Mesenchymal stem cell (in vitro differentiated cells and primary cell): ENCODE data around the gene PSAT1.

Source experiments
- DNase-seq: peaks from one replicate; pipeline ENCODE4 v3.0.0-alpha.2; 2013
- H2AFZ ChIP-seq: one replicate; pipeline ENCODE4 v1.6.1; 2013; ENCODE audit warnings: low read depth, mild to moderate bottlenecking, control low read depth, inconsistent platforms, low read length, moderate library complexity
- H2AK5ac ChIP-seq: 2 replicates; pipeline ENCODE4 v1.6.1; 2013; ENCODE audit warnings: low read length, moderate library complexity, mild to moderate bottlenecking, inconsistent platforms; ENCODE audit not compliant: severe bottlenecking
- H2BK120ac ChIP-seq: one replicate; pipeline ENCODE4 v1.6.1; 2013; ENCODE audit warnings: low read depth, mild to moderate bottlenecking, inconsistent platforms, low read length, moderate library complexity
- H2BK12ac ChIP-seq, 2 experiments: one replicate each; pipeline ENCODE4 v1.6.1; 2013; ENCODE audit warnings: inconsistent platforms in 2 of 2, low read length in 2 of 2, mild to moderate bottlenecking in 2 of 2, moderate library complexity in 2 of 2, control low read depth in 1 of 2
- H2BK15ac ChIP-seq: one replicate; pipeline ENCODE4 v1.6.1; 2013; ENCODE audit warnings: mild to moderate bottlenecking, low read depth, inconsistent platforms; ENCODE audit not compliant: poor library complexity, severe bottlenecking
- H2BK5ac ChIP-seq: 2 replicates; pipeline ENCODE4 v1.6.1; 2013; ENCODE audit warnings: low read depth, mild to moderate bottlenecking, low read length, control low read depth, inconsistent platforms; ENCODE audit not compliant: poor library complexity, severe bottlenecking
- H3K14ac ChIP-seq, 2 experiments: one replicate each; pipeline ENCODE4 v1.6.1; 2013; ENCODE audit warnings: inconsistent platforms in 2 of 2, low read length in 2 of 2, control low read depth in 1 of 2, mild to moderate bottlenecking in 1 of 2, moderate library complexity in 1 of 2
- H3K18ac ChIP-seq, 2 experiments: one replicate each; pipeline ENCODE4 v1.6.1; 2013; ENCODE audit warnings: inconsistent platforms in 2 of 2, low read length in 2 of 2, control low read depth in 1 of 2, low read depth in 1 of 2, mild to moderate bottlenecking in 1 of 2
- H3K23ac ChIP-seq, 2 experiments: one replicate each; pipeline ENCODE4 v1.6.1; 2013; ENCODE audit warnings: inconsistent platforms in 2 of 2, low read length in 2 of 2, mild to moderate bottlenecking in 2 of 2, moderate library complexity in 2 of 2, control low read depth in 1 of 2
- H3K27ac ChIP-seq: 2 replicates; pipeline ENCODE4 v1.5.1; 2013; ENCODE audit warnings: mild to moderate bottlenecking, moderate library complexity, low read length, control low read depth, inconsistent platforms; ENCODE audit not compliant: poor library complexity, severe bottlenecking
- H3K27me3 ChIP-seq, 2 experiments: 2 replicates each; pipeline versions ENCODE4 v1.6.1 to v1.7.0; 2013; ENCODE audit warnings: low read length in 2 of 2, mild to moderate bottlenecking in 2 of 2, moderate library complexity in 2 of 2, control low read depth in 1 of 2, inconsistent platforms in 1 of 2; ENCODE audit not compliant: control insufficient read depth in 1 of 2, insufficient read depth in 1 of 2
- H3K36me3 ChIP-seq, 2 experiments: 2 replicates each; pipeline versions ENCODE4 v1.6.1 to v1.7.0; 2013; ENCODE audit warnings: low read length in 2 of 2, control low read depth in 1 of 2, inconsistent platforms in 1 of 2, low read depth in 1 of 2, mild to moderate bottlenecking in 1 of 2; ENCODE audit not compliant: insufficient read depth in 2 of 2, control insufficient read depth in 1 of 2
- H3K4ac ChIP-seq, 2 experiments: one replicate each; pipeline ENCODE4 v1.6.1; 2013; ENCODE audit warnings: inconsistent platforms in 2 of 2, low read length in 2 of 2, mild to moderate bottlenecking in 2 of 2, moderate library complexity in 2 of 2, control low read depth in 1 of 2, low read depth in 1 of 2
- H3K4me1 ChIP-seq: 2 replicates; pipeline ENCODE4 v1.6.1; 2013; ENCODE audit warnings: low read depth, low read length, control low read depth; ENCODE audit not compliant: control insufficient read depth, insufficient read depth
- H3K4me2 ChIP-seq: 2 replicates; pipeline ENCODE4 v1.6.1; 2013; ENCODE audit warnings: low read length, mild to moderate bottlenecking, inconsistent platforms; ENCODE audit not compliant: poor library complexity, severe bottlenecking
- H3K4me3 ChIP-seq, 2 experiments: 2 replicates each; pipeline versions ENCODE4 v1.5.1 to v1.7.0; 2013; ENCODE audit warnings: low read length in 2 of 2, mild to moderate bottlenecking in 2 of 2, control low read depth in 1 of 2, low read depth in 1 of 2; ENCODE audit not compliant: insufficient read depth in 1 of 2
- H3K79me1 ChIP-seq: replicated peaks from 2 replicates; pipeline ENCODE4 v1.6.1; 2013; ENCODE audit warnings: mild to moderate bottlenecking, control low read depth, low read length, inconsistent platforms; ENCODE audit not compliant: poor library complexity, severe bottlenecking
- H3K9ac ChIP-seq: 2 replicates; pipeline ENCODE4 v1.7.0; 2013; ENCODE audit warnings: mild to moderate bottlenecking, low read length, moderate library complexity
- H3K9me3 ChIP-seq: 2 replicates; pipeline ENCODE4 v1.7.0; 2013; ENCODE audit warnings: mild to moderate bottlenecking, low read length; ENCODE audit not compliant: control insufficient read depth
- H4K8ac ChIP-seq: one replicate; pipeline ENCODE4 v1.6.1; 2013; ENCODE audit warnings: inconsistent platforms, mild to moderate bottlenecking, low read length, moderate library complexity
- H4K91ac ChIP-seq: one replicate; pipeline ENCODE4 v1.6.1; 2013; ENCODE audit warnings: mild to moderate bottlenecking, low read length, inconsistent platforms
- WGBS: methylation state at CpG from one replicate; pipeline ENCODE4 v1.1.7; 2013; ENCODE audit warnings: mixed read lengths; 5-methylcytosine and 5-hydroxymethylcytosine counted together

The PSAT1 gene

GRCh38 chr9:78306222-78307076 lies 9.5 kb downstream of the PSAT1 start:
- no peak overlapping the region for H2BK5ac ChIP-seq
- H3K4me1 ChIP-seq: no peaks in the 10 kb centered on the region
- no peak overlapping the region for H3K23ac ChIP-seq
- 77% methylated on average over 13 of the region's 16 CpGs for WGBS
- H3K27ac ChIP-seq: no peak overlapping the region
- no peak overlapping the region for H2AFZ ChIP-seq
- H2AK5ac ChIP-seq: no peak overlapping the region
- H3K4me3 ChIP-seq: no peak overlapping the region
- H3K9me3 ChIP-seq: no peaks in the 10 kb centered on the region
- no peak overlapping the region for H3K18ac ChIP-seq
- H3K9ac ChIP-seq: no peak overlapping the region
- no peak overlapping the region for H4K91ac ChIP-seq
- no peak overlapping the region for H3K14ac ChIP-seq
- H3K36me3 ChIP-seq: peaks cover 0 to 45% of the 10 kb centered on the region in 2 experiments
- H3K4ac ChIP-seq: no peak overlapping the region
- H2BK12ac ChIP-seq: no peak overlapping the region
- H3K27me3 ChIP-seq: no peaks in the 10 kb centered on the region
- no peak for DNase-seq
- no peak overlapping the region for H2BK15ac ChIP-seq
- H2BK120ac ChIP-seq: no peak overlapping the region
- H4K8ac ChIP-seq: peak overlapping the region; percentile 50
- no peak overlapping the region for H3K4me2 ChIP-seq
- H3K79me1 ChIP-seq: peaks cover 16% of the 10 kb centered on the region

- H2BK120ac ChIP-seq: no peak overlapping the region
- no peaks in the 10 kb centered on the region for H3K4me1 ChIP-seq
- no peak overlapping the region for H3K18ac ChIP-seq
- no peak overlapping the region for H3K23ac ChIP-seq
- no peak overlapping the region for H4K91ac ChIP-seq
- H4K8ac ChIP-seq: no peak overlapping the region
- no peak overlapping the region for H3K4me3 ChIP-seq
- H2AFZ ChIP-seq: no peak overlapping the region
- H3K14ac ChIP-seq: no peak overlapping the region
- no peak overlapping the region for H3K4me2 ChIP-seq
- H2BK15ac ChIP-seq: no peak overlapping the region
- H3K4ac ChIP-seq: no peak overlapping the region
- H3K36me3 ChIP-seq: peaks cover 0 to 45% of the 10 kb centered on the region in 2 experiments
- no peak overlapping the region for H2AK5ac ChIP-seq
- peaks cover 16% of the 10 kb centered on the region for H3K79me1 ChIP-seq
- no peaks in the 10 kb centered on the region for H3K9me3 ChIP-seq
- no peaks in the 10 kb centered on the region for H3K27me3 ChIP-seq
- H2BK5ac ChIP-seq: no peak overlapping the region
- no peak overlapping the region for H3K9ac ChIP-seq
- no peak overlapping the region for H3K27ac ChIP-seq
- no peak for DNase-seq
- 80% methylated on average over 1 of the region's 2 CpGs for WGBS
- no peak overlapping the region for H2BK12ac ChIP-seq
Measured at GRCh38 chr9:78307360-78307759, 10.4 kb downstream of the PSAT1 start.

- no peak overlapping the region for H2BK15ac ChIP-seq
- no peaks in the 10 kb centered on the region for H3K27me3 ChIP-seq
- no peak overlapping the region for H2BK5ac ChIP-seq
- H3K4ac ChIP-seq: no peak overlapping the region
- DNase-seq: no peak
- 100% methylated on average over 3 of the region's 6 CpGs for WGBS
- H3K9ac ChIP-seq: no peak overlapping the region
- no peak overlapping the region for H2BK120ac ChIP-seq
- H3K18ac ChIP-seq: no peak overlapping the region
- H3K27ac ChIP-seq: no peak overlapping the region
- no peak overlapping the region for H2AFZ ChIP-seq
- H3K79me1 ChIP-seq: peaks cover 11% of the 10 kb centered on the region
- H3K4me1 ChIP-seq: no peaks in the 10 kb centered on the region
- H3K36me3 ChIP-seq: peaks cover 0 to 44% of the 10 kb centered on the region in 2 experiments
- no peak overlapping the region for H3K14ac ChIP-seq
- H4K91ac ChIP-seq: no peak overlapping the region
- H3K9me3 ChIP-seq: no peaks in the 10 kb centered on the region
- H3K4me3 ChIP-seq: no peak overlapping the region
- H2BK12ac ChIP-seq: no peak overlapping the region
- H3K23ac ChIP-seq: no peak overlapping the region
- H4K8ac ChIP-seq: no peak overlapping the region
- H3K4me2 ChIP-seq: no peak overlapping the region
- H2AK5ac ChIP-seq: no peak overlapping the region
Measured at GRCh38 chr9:78309066-78309465, 12.1 kb downstream of the PSAT1 start.

DNA sequence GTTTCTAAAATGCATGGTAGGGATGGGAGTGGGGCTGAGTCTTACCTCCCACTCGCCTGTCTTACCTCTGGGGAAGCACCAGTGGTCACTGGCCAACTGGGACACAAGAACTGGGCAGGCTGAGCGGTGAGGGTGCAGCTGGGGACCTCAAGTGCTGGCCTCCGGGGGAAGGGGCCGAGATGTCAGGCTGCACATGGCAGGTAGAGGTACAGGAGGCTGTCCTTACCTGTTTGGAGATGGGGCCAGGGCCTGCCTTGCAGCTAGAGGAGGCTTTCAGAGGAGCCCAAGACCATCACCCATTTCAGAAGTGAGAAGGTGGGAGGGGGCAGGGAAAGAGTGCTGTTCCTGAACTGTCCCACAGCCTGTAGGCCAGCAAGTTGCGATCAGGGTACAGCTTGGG lies 14.2 kb downstream of the PSAT1 start:
- no peak overlapping the region for H3K23ac ChIP-seq
- peaks cover 14% of the 10 kb centered on the region for H3K79me1 ChIP-seq
- no peak overlapping the region for H4K91ac ChIP-seq
- H3K18ac ChIP-seq: no peak overlapping the region
- H2BK5ac ChIP-seq: no peak overlapping the region
- no peak overlapping the region for H2BK120ac ChIP-seq
- no peak overlapping the region for H3K9ac ChIP-seq
- H3K4me3 ChIP-seq: no peak overlapping the region
- 96% methylated on average over 5 of the region's 5 CpGs for WGBS
- peaks cover 12% of the 10 kb centered on the region for H3K4me1 ChIP-seq
- H2BK15ac ChIP-seq: no peak overlapping the region
- no peak overlapping the region for H2AFZ ChIP-seq
- no peak overlapping the region for H4K8ac ChIP-seq
- no peak overlapping the region for H3K4ac ChIP-seq
- H2AK5ac ChIP-seq: no peak overlapping the region
- H2BK12ac ChIP-seq: no peak overlapping the region
- H3K27me3 ChIP-seq: no peaks in the 10 kb centered on the region
- peaks cover 0 to 47% of the 10 kb centered on the region in 2 experiments for H3K36me3 ChIP-seq
- no peaks in the 10 kb centered on the region for H3K9me3 ChIP-seq
- H3K27ac ChIP-seq: no peak overlapping the region
- DNase-seq: no peak
- H3K4me2 ChIP-seq: no peak overlapping the region
- H3K14ac ChIP-seq: no peak overlapping the region
